DMS53 (cell line): ENCODE measurements around the gene SIK3.

ENCODE experiments used
- DNase-seq: peaks from one replicate; lab custom pipeline; 2025; lab: John Stamatoyannopoulos, UW

The SIK3 gene

GRCh38 chr11:116969694-116970093 lies 128.5 kb downstream of the SIK3 start:
- no peak for DNase-seq

GRCh38 chr11:116964269-116964668 lies 134.0 kb downstream of the SIK3 start:
- DNase-seq = no peak

- no peak for DNase-seq
These were observed 134.4 kb downstream of the SIK3 start for GRCh38 chr11:116963813-116964212.

GRCh38 chr11:116962108-116962507 lies 136.1 kb downstream of the SIK3 start:
- DNase-seq = no peak

GRCh38 chr11:116960930-116961329 lies 137.3 kb downstream of the SIK3 start:
- no peak for DNase-seq

GRCh38 chr11:116958246-116958645 lies 140.0 kb downstream of the SIK3 start:
- no peak for DNase-seq

GRCh38 chr11:116955949-116956348 lies 142.3 kb downstream of the SIK3 start:
- DNase-seq = no peak

- DNase-seq = no peak
These were observed 142.7 kb downstream of the SIK3 start for GRCh38 chr11:116955548-116955947.

GRCh38 chr11:116953530-116954285 lies 144.5 kb downstream of the SIK3 start:
- no peak for DNase-seq

- no peak for DNase-seq
These were observed 146.5 kb downstream of the SIK3 start for GRCh38 chr11:116951762-116952161.

- DNase-seq = no peak
These were observed 148.0 kb downstream of the SIK3 start for GRCh38 chr11:116950210-116950609.

- no peak for DNase-seq
These were observed 149.8 kb downstream of the SIK3 start for GRCh38 chr11:116948391-116948790.

- no peak for DNase-seq
These were observed 151.8 kb downstream of the SIK3 start for GRCh38 chr11:116946414-116946813.

- no peak for DNase-seq
These were observed 158.7 kb downstream of the SIK3 start for GRCh38 chr11:116939499-116939898.

- no peak for DNase-seq
These were observed 159.7 kb downstream of the SIK3 start for GRCh38 chr11:116938471-116939070.

GRCh38 chr11:116936754-116937446 lies 161.3 kb downstream of the SIK3 start:
- no peak for DNase-seq

- no peak for DNase-seq
These were observed 162.7 kb downstream of the SIK3 start for GRCh38 chr11:116935514-116935913.

- no peak for DNase-seq
These were observed 163.1 kb downstream of the SIK3 start for GRCh38 chr11:116935089-116935488.

- DNase-seq = no peak
These were observed 164.3 kb downstream of the SIK3 start for GRCh38 chr11:116933961-116934360.

- DNase-seq = no peak
These were observed 166.0 kb downstream of the SIK3 start for GRCh38 chr11:116932181-116932580.

GRCh38 chr11:116931206-116931953 lies 166.8 kb downstream of the SIK3 start:
- peak; percentile 16 for DNase-seq

- DNase-seq = peak; percentile 43
These were observed 167.6 kb downstream of the SIK3 start for GRCh38 chr11:116930586-116930985.
